ENCODE data around the gene PANX1.

- TF ChIP-seq USF2 (CRISPR knock-in tag; IDR thresholded peaks at IDR 0.05) (no peak), CTCF (IDR thresholded peaks at IDR 0.05) (no peak), NR2C2 (CRISPR knock-in tag; IDR thresholded peaks at IDR 0.05) (no peak), ELF4 (CRISPR knock-in tag; IDR thresholded peaks at IDR 0.05; ENCODE audit: low read depth) (no peak), SMAD4 (CRISPR knock-in tag; IDR thresholded peaks at IDR 0.05) (no peak)
These were observed 21.3 kb upstream of the PANX1 start for GRCh38 chr11:94107363-94107762.

Measured in WTC11 (cell line).